Ishikawa (cell line): ENCODE data around the gene MAN1A2.

Experiments used
- CEBPB ChIP-seq: IDR thresholded peaks from 2 replicates; pipeline ENCODE4 v1.6.1; 2012
- EGR1 ChIP-seq: IDR thresholded peaks from 2 replicates; pipeline ENCODE4 v1.6.1; 2012
- MAX ChIP-seq: IDR thresholded peaks from 2 replicates; pipeline ENCODE4 v1.6.1; 2012
- TAF1 ChIP-seq: IDR thresholded peaks from 2 replicates; pipeline ENCODE4 v1.6.1; 2012; ENCODE audit warnings: low read depth, mild to moderate bottlenecking
- YY1 ChIP-seq: IDR thresholded peaks from 2 replicates; pipeline ENCODE4 v1.6.1; 2012; ENCODE audit warnings: low read depth

- TF ChIP-seq EGR1, result no peak
- no peak for TF ChIP-seq CEBPB
- TF ChIP-seq YY1, result no peak
- TF ChIP-seq TAF1, result no peak
- TF ChIP-seq MAX, result no peak
Observed at GRCh38 chr1:117398957-117399356, 31.7 kb downstream of the MAN1A2 start.
